Stimulated activated CD8-positive, alpha-beta memory T cell treated with anti-CD3 and anti-CD28 coated beads, Interleukin-15, amount 100 ng/mL, for 4 hours (primary cell): ENCODE data around the gene SLC2A9.
"Not testable (repeated sequence)": the region's sequence is repeated elsewhere in the genome, so short reads cannot be mapped to it uniquely, and the experiment has no call there.

Source experiments
- DNase-seq, 2 donors: peaks; one replicate each; pipeline ENCODE4 v3.0.0-alpha.2; 2020; ENCODE audit warnings: low read depth in 2 of 2

Gene SLC2A9

GRCh38 chr4:9927341-9928007 lies 93.8 kb downstream of the SLC2A9 start:
- no peak for DNase-seq

- no peak for DNase-seq
Measured at GRCh38 chr4:9926586-9926985, 94.7 kb downstream of the SLC2A9 start.

GRCh38 chr4:9925750-9926439 lies 95.4 kb downstream of the SLC2A9 start:
- DNase-seq, result no peak

DNA sequence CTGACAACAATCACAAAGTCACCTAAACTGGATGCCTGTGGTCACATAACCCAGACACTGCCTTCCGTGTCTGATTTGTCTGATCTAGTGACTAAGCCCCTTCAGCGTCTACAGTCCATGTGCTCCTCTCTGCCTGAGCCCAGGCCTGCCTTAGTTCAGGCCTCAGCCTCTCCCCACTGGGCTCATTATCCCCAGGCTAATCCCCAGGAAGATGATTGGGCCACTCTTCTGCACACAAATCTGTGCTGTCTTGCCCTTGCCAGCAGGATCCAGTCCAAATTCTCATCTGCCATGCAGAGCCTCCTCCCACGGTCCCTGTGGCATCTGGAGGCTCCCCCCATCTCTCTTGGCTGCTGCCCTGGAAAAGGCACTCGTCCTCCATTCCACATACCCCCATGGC lies 96.5 kb downstream of the SLC2A9 start:
- no peak for DNase-seq

DNA sequence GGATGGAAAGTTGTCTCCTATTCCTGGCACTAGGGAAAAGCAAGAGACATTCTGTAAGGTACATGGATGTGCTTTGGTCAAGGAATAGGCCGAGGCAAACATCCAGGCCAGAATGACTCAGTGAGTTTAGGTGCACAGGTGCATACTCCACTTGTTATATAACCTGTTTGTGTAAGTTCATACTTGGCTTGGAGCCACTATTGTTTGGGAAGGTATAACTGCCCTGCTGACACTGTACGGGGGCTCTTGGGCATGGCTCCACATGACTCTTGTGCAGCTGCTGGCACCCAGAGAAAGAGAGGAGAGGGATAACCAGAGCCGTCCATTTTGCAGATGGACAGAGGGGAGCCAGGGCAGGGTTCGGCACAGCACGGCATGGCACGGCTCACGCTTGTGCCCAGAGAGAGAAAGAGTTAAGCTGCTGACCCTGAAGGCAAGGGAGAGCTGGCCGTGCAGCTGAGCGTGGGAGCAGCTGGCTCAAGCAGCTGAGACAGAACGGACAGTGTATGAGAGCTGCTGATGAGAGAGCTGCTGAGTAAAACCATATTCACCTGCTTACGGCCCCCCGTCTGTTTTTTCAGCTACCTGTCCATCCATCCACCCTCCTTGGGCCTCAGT lies 98.0 kb downstream of the SLC2A9 start:
- DNase-seq, result no peak

DNA sequence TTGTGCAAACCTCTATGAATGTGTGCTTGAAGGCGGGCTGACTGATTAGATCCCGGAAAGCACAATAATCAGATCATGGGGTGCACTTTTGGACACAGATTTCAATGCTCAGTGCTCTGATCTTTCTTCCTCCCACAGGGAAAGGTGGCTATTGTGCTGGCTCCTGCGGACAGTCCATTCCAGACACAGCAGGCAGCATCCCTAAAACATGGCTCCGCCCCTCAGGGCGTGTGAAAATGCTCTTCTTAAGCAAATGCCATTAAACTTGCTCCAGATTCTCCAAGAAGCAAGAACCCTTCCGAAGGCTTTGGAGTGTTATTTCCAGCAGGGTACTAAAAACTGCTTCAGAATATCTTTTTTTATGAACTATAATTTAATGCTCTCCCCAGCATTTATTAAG lies 100.0 kb downstream of the SLC2A9 start:
- DNase-seq, result no peak

DNA sequence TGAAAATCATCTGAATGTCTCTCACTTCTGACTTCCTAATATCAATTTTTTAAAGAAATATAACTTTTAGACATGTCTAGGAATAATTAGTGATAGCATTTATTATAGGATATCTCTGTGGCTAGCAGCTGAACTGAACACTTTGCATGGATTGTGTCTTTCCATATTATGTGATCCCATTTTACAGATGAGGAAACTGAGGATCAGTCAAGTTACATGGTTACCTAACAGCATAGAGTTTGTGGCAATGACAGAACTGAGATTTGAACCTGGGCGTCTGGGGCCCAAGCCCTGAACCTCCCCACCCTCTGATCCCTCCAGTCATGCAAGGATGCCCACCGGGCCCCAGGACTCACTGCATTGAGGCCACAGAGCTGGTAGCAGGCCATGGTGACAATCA lies 101.3 kb downstream of the SLC2A9 start:
- no peak for DNase-seq

- DNase-seq, result no peak
Measured at GRCh38 chr4:9919047-9919446, 102.2 kb downstream of the SLC2A9 start.

GRCh38 chr4:9918484-9918883 lies 102.8 kb downstream of the SLC2A9 start:
- DNase-seq, result no peak

DNA sequence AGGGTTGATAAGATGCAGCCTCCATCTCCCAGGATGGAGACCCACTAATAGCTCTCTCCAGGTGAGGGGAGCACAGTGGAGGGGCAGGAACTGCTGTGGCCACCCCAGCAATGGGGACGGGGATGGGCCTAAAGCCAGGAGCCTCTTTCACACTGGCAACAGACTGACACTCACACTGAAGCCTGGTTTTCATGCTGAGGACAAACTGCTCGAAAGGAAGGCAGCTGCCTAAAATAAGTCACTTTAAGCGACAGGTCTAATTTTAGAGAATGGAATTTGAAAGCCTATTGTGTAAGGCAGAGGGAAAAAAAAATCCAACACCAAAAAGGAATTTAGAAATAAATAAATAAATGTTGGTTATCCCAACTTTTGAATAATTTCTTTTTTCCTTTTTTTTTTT lies 104.4 kb downstream of the SLC2A9 start:
- DNase-seq, result no peak

- DNase-seq, result no peak
Measured at GRCh38 chr4:9916346-9916745, 105.0 kb downstream of the SLC2A9 start.

- DNase-seq, result no peak
Measured at GRCh38 chr4:9913846-9914245, 107.5 kb downstream of the SLC2A9 start.

DNA sequence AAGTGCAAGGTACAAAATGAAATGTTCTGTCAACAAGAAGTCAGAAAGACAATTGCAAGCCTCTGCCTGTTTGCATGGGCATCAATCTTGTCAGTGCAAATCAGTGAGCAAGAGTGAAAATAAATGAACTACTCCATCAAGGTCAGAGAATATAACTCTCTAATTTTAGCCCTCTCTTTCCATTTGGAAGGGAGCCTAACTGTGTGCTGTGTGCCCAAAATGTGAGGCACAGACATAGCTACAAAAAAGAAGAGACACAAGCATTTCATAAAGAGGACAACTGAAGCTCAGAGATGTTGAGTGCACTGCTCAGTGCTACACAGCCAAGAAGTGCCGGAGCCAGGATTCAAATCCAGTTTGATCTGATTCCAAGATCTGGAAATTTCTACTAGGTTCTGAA lies 114.3 kb downstream of the SLC2A9 start:
- no peak for DNase-seq

DNA sequence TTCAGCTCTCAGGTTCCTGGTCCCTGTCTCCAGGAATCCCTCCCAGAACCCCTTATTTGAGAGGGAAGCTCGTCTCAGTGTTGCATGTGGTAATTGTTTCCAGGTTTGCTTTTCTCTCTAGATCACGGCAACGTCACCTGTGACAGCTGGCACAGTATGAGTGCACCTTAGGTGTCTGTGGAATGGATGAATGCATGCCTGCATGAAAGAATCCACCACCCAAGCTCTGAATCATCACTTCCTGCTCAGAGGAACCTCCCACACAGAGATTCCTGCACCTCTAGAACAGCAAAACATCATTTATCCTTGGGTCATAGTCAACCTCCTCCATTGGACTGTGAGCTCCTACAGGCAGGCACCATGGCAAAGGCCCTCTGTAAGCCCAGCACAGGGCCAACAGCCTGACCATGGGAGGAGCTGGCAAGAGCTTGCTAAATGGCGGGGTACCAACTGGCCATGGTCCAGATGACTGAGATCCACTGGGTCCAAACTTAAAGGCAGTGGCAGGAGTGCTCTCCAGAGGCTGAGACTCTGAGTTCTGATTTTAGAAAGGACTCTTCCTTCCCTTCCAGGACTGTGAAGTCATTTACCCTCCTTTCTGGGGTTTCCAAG lies 116.2 kb downstream of the SLC2A9 start:
- DNase-seq, result no peak

DNA sequence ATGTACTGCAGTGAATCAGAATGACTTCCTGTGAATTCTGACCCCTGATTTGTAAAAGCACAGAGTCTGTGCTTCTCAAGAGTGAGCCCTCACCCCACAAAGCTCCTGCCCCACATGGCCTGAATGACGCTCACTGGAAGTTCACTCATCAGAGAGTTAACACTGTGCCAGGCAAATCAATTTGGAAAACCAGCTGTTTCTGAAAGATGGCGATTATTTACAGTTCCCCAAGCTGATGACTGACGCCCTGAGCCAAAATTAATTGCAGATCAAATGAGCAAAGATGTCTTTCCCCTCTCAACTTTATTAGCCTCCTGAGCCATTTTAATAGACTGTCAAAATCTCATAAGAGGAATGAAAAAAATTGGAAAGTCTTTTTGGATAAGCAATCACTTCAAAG lies 118.0 kb downstream of the SLC2A9 start:
- no peak for DNase-seq

DNA sequence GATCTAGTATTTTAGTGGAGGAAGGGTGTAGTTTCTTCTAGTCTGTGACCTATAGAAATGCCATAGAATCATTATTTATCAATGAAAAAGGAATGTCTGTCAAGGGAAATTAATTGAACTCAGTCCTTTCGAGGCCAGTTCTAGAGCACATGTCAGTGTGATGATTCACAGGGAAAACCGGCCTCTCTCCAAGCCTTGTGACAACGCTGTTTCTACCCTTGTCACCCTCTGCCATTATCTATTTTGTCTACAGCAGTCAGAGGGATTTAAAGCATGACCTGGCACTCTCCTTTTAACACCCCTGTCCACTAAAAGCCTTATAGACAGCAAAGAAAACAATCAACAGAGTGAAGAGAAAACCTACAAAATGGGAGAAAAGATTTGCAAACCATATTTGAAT lies 120.0 kb downstream of the SLC2A9 start:
- no peak for DNase-seq

GRCh38 chr4:9900633-9901032 lies 120.7 kb downstream of the SLC2A9 start:
- DNase-seq, result not testable (repeated sequence)

- DNase-seq, result no peak
Measured at GRCh38 chr4:9899306-9900055, 121.8 kb downstream of the SLC2A9 start.

DNA sequence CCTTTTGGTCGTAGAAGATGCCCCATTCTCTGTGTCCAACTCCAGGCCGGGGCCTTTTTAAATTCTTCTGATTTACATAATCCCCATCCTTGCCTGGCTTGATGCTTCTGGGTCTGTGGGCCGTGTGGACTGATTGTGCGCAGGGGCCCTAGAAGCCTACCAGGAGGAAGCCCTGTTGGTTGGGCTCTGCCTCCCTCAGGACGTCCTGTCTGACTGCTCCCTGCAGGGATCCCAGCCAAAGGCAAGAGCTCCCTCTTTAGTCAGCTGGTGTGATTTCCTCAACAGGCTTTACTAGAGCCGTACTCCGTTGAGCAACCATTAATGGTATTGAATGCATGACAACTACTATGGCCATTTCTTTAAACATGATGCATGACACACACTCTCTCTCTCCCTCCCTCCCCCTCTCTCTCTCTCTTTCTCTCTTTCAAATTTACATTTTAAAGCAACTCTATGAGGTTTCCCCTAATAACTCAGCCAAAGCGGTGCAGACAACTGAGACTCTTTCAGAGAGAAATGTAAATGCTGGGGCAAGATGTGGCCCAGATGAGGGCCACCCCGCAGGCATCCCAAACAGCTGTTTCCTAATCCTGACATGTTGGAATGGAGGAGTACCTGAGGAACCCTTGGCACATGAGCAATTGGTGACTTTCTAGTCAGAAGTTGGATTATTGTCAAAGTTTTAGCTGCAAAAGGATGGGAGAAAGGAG lies 122.5 kb downstream of the SLC2A9 start:
- no peak for DNase-seq

DNA sequence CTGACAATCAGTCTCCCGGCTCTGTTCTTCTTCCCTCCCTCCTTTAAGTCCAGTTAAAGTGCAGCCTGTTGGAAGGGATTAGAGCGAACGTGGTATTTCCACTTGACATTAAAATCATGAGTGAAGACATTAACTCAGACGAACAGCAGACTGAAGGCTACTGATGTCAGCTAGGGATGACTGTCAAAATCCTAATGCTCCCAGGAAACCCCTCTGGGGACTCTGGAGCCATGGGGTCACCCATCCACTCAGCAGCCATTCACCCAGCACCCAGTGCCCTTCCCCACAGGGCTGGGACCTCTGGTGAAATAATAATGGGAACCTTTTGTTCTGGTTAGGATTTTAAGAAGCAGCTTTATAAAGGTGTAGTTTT lies 126.0 kb downstream of the SLC2A9 start:
- no peak for DNase-seq

DNA sequence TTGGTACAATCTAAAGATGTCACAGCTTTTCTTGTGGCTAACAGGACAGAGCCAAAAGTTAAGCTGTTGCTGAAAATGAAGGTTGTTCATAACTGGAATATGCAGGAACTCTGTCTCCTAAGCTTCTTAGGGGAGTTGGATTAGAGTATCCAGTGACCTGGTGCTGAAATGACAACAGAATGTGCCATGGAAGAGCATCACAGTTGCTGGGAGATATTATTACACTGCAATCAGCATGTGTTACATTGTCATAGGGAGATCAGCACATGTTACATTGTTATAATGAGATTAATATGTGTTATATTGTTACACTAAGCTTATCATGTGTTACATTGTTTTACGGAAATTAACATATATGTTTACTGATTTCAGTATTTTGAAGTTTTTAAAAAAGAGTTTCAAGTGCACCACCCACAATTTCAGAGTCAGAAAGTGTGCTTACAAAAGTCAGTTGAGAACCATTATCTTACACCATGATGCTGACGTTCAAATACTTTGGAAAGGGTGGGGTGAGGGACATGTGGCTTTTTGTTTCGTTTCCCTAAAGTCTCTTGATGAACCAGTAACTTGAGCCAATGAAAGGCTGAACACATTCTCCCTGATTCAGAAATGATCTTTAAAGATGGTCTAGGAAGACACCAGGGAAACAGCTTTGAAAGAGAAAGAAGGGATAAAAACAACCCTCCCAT lies 126.5 kb downstream of the SLC2A9 start:
- DNase-seq, result no peak
